Spleen (tissue), 7 donors: ENCODE results near the gene MPHOSPH10.

Source experiments
- POLR2A ChIP-seq, 3 donors: fragments of 450-650 bp; IDR thresholded peaks; one replicate each; pipeline ENCODE4 v1.5.1; 2017; ENCODE audit warnings: antibody characterized with exemption in 3 of 3, mild to moderate bottlenecking in 1 of 3
- POLR2AphosphoS5 ChIP-seq, 3 donors: sonication (generic); formaldehyde crosslinking; IDR thresholded peaks; one replicate each; pipeline ENCODE4 v1.5.1; 2017; ENCODE audit warnings: antibody characterized with exemption in 3 of 3
- TF ChIP-seq, protein P1 (sequence below), 11 experiments: fragments of 200-600 bp in 7 of 11; fragments of 450-650 bp in 4 of 11; sonication (generic) in 4 of 11; IDR thresholded peaks in 8 of 11; conservative IDR thresholded peaks in 3 of 11; 1 replicate in 7 of 11; 2 replicates in 4 of 11; pipeline versions ENCODE4 v1.4.0 to v1.8.0; 2016 to 2021; ENCODE audit warnings: antibody characterized with exemption in 11 of 11, inconsistent platforms in 4 of 11, mild to moderate bottlenecking in 1 of 11
- donor health status: DM: no; HTN: no; CAD: no; lungs with moderate emphysema.
- donor health status: DM: no; HTN: no; CAD: no.
- donor health status: DM: no; HTN: no; CAD: no.

GRCh38 chr2:71154279-71154678 lies 23.8 kb downstream of the MPHOSPH10 start:
- TF ChIP-seq, protein P1, sequence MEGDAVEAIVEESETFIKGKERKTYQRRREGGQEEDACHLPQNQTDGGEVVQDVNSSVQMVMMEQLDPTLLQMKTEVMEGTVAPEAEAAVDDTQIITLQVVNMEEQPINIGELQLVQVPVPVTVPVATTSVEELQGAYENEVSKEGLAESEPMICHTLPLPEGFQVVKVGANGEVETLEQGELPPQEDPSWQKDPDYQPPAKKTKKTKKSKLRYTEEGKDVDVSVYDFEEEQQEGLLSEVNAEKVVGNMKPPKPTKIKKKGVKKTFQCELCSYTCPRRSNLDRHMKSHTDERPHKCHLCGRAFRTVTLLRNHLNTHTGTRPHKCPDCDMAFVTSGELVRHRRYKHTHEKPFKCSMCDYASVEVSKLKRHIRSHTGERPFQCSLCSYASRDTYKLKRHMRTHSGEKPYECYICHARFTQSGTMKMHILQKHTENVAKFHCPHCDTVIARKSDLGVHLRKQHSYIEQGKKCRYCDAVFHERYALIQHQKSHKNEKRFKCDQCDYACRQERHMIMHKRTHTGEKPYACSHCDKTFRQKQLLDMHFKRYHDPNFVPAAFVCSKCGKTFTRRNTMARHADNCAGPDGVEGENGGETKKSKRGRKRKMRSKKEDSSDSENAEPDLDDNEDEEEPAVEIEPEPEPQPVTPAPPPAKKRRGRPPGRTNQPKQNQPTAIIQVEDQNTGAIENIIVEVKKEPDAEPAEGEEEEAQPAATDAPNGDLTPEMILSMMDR (IDR thresholded peaks at IDR 0.05 in 8 of 11, conservative IDR thresholded peaks at IDR 0.05 in 3 of 11) = no peak
- TF ChIP-seq POLR2A (IDR thresholded peaks at IDR 0.05) = no peak
- TF ChIP-seq POLR2AphosphoS5 (IDR thresholded peaks at IDR 0.05) = no peak
